Astrocyte (in vitro differentiated cells and primary cell): ENCODE measurements around the gene PRR16.

ENCODE experiments used
- CTCF ChIP-seq: IDR thresholded peaks from 2 replicates; pipeline ENCODE4 v1.5.1; 2011; ENCODE audit warnings: low read depth, mild to moderate bottlenecking, inconsistent platforms, low read length, moderate library complexity; ENCODE audit not compliant: insufficient read depth
- EZH2 ChIP-seq: IDR thresholded peaks from 2 replicates; pipeline ENCODE4 v1.6.1; 2012; ENCODE audit warnings: mild to moderate bottlenecking, low read length, inconsistent platforms; ENCODE audit not compliant: insufficient read depth

DNA sequence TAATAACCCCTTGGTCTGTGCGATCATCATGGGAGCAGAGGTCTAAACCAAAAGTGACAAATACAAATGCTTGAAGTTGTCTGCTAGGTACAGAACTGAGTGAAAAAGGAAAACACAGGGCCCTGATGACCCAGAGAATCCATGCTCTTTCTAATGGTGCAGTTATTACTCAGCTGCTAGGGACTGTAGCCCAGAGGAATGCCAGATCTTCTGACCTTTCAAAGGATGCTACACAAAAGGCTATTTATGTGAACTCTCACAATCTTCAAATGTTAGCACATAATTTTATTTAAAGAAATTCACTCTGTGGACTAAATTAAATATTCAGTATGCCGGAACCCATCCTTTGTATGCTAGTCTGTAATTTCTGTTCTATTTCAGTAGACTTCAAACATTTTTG is 79.9 kb downstream of the PRR16 start:
- TF ChIP-seq CTCF (no peak), EZH2 (no peak)
